ENCODE results near the gene DPP6. TPM values are rescaled to one million over a fixed set of nuclear protein-coding genes. Genes with fewer than 3 reads are reported as not detected.

Gene DPP6
- polyA plus RNA-seq, 2 of the 4 experiments (the other 2 are of a cell fraction) = not detected

DNA sequence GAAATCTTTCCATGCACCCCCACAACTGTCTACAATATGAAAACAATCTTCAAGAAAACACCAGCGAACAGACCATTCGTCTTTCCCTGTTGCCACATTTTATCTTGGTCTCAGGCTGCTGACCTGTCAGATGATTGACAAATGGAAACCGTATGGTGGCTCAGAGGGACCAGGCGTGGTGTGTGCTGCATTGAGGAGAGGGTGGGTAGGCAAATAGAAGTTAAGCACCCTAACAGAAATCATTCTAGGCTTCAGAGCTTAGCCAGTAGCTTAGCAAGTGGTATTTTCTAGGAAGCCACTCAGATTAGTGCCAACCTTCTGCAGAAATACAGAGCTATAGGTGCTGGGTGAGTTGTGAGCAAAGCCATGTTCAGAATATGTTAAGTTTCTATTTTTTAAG, 114.9 kb downstream of the DPP6 start (continued):
- TF ChIP-seq HOXA7 (CRISPR knock-in tag; IDR thresholded peaks at IDR 0.05) (no peak), CBX8 (IDR thresholded peaks at IDR 0.05) (no peak), RARB (CRISPR knock-in tag; IDR thresholded peaks at IDR 0.05) (no peak), ZSCAN20 (CRISPR knock-in tag; IDR thresholded peaks at IDR 0.05) (no peak), ZC3H11A (IDR thresholded peaks at IDR 0.05) (no peak)
- TF ChIP-seq, protein P1, sequence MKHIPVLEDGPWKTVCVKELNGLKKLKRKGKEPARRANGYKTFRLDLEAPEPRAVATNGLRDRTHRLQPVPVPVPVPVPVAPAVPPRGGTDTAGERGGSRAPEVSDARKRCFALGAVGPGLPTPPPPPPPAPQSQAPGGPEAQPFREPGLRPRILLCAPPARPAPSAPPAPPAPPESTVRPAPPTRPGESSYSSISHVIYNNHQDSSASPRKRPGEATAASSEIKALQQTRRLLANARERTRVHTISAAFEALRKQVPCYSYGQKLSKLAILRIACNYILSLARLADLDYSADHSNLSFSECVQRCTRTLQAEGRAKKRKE (CRISPR knock-in tag; IDR thresholded peaks at IDR 0.05; ENCODE audit: low read depth) = no peak
- TF ChIP-seq, protein P2, sequence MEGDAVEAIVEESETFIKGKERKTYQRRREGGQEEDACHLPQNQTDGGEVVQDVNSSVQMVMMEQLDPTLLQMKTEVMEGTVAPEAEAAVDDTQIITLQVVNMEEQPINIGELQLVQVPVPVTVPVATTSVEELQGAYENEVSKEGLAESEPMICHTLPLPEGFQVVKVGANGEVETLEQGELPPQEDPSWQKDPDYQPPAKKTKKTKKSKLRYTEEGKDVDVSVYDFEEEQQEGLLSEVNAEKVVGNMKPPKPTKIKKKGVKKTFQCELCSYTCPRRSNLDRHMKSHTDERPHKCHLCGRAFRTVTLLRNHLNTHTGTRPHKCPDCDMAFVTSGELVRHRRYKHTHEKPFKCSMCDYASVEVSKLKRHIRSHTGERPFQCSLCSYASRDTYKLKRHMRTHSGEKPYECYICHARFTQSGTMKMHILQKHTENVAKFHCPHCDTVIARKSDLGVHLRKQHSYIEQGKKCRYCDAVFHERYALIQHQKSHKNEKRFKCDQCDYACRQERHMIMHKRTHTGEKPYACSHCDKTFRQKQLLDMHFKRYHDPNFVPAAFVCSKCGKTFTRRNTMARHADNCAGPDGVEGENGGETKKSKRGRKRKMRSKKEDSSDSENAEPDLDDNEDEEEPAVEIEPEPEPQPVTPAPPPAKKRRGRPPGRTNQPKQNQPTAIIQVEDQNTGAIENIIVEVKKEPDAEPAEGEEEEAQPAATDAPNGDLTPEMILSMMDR (IDR thresholded peaks at IDR 0.05) = no peak

DNA sequence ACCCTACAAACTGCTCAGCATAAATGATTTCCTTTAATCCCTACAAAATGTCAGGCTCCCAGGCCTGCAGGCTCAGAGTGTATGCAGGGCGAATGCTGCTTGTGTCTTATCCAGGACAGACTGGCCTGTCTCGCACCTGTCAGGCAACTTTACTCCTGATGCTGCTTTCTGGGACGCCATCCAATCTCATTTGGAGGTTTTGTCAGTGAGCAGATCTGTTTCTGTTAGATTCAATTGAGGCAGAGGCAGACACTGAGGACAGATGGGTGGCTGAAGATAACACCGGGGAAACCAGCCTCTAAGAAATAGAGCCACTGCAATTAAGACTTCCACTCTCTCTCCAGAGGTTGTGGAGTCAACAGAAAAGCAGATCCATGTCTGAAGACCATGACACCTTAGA, 115.6 kb downstream of the DPP6 start:
- Histone ChIP-seq H3K4me3 (no peak overlapping the region), H3K9me3 (no peaks in the 10 kb centered on the region), H3K4me2 (no peak overlapping the region), H3K4me1 (no peaks in the 10 kb centered on the region), H3K27ac (no peak overlapping the region)
- WGBS (ENCODE audit: missing lambda C conversion rate) = 8% methylated on average over 4 of the region's 4 CpGs
- no peak for FAIRE-seq
- DNase-seq (ENCODE audit: low read depth in 1 of 2, low spot score in 1 of 2) = no peak
- POLR2A ChIA-PET = no interaction called here
- CTCF ChIA-PET = no interaction called here
- TF ChIP-seq ZSCAN20 (CRISPR knock-in tag; IDR thresholded peaks at IDR 0.05) (no peak), EHMT2 (IDR thresholded peaks at IDR 0.05; ENCODE audit: low read depth) (no peak), JUNB (IDR thresholded peaks at IDR 0.05) (no peak), RAD21 (conservative IDR thresholded peaks at IDR 0.05 in 1 of 2, IDR thresholded peaks at IDR 0.05 in 1 of 2) (no peak), ZNF302 (CRISPR knock-in tag; IDR thresholded peaks at IDR 0.05) (no peak), JUN (IDR thresholded peaks at IDR 0.05) (no peak), POLR2A (IDR thresholded peaks at IDR 0.05; ENCODE audit: low read length) (no peak), HOXB13 (CRISPR knock-in tag; IDR thresholded peaks at IDR 0.05; ENCODE audit: low read depth) (no peak), FOXS1 (CRISPR knock-in tag; IDR thresholded peaks at IDR 0.05) (no peak), TFCP2L1 (CRISPR knock-in tag; IDR thresholded peaks at IDR 0.05) (no peak), HDAC2 (IDR thresholded peaks at IDR 0.05) (no peak)
- TF ChIP-seq, protein P3, sequence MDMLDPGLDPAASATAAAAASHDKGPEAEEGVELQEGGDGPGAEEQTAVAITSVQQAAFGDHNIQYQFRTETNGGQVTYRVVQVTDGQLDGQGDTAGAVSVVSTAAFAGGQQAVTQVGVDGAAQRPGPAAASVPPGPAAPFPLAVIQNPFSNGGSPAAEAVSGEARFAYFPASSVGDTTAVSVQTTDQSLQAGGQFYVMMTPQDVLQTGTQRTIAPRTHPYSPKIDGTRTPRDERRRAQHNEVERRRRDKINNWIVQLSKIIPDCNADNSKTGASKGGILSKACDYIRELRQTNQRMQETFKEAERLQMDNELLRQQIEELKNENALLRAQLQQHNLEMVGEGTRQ (IDR thresholded peaks at IDR 0.05) = no peak
- TF ChIP-seq, protein P4, sequence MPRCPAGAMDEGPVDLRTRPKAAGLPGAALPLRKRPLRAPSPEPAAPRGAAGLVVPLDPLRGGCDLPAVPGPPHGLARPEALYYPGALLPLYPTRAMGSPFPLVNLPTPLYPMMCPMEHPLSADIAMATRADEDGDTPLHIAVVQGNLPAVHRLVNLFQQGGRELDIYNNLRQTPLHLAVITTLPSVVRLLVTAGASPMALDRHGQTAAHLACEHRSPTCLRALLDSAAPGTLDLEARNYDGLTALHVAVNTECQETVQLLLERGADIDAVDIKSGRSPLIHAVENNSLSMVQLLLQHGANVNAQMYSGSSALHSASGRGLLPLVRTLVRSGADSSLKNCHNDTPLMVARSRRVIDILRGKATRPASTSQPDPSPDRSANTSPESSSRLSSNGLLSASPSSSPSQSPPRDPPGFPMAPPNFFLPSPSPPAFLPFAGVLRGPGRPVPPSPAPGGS (IDR thresholded peaks at IDR 0.05) = no peak
- TF ChIP-seq, protein P5, sequence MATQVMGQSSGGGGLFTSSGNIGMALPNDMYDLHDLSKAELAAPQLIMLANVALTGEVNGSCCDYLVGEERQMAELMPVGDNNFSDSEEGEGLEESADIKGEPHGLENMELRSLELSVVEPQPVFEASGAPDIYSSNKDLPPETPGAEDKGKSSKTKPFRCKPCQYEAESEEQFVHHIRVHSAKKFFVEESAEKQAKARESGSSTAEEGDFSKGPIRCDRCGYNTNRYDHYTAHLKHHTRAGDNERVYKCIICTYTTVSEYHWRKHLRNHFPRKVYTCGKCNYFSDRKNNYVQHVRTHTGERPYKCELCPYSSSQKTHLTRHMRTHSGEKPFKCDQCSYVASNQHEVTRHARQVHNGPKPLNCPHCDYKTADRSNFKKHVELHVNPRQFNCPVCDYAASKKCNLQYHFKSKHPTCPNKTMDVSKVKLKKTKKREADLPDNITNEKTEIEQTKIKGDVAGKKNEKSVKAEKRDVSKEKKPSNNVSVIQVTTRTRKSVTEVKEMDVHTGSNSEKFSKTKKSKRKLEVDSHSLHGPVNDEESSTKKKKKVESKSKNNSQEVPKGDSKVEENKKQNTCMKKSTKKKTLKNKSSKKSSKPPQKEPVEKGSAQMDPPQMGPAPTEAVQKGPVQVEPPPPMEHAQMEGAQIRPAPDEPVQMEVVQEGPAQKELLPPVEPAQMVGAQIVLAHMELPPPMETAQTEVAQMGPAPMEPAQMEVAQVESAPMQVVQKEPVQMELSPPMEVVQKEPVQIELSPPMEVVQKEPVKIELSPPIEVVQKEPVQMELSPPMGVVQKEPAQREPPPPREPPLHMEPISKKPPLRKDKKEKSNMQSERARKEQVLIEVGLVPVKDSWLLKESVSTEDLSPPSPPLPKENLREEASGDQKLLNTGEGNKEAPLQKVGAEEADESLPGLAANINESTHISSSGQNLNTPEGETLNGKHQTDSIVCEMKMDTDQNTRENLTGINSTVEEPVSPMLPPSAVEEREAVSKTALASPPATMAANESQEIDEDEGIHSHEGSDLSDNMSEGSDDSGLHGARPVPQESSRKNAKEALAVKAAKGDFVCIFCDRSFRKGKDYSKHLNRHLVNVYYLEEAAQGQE (IDR thresholded peaks at IDR 0.05) = no peak
- TF ChIP-seq, protein P1 (CRISPR knock-in tag; IDR thresholded peaks at IDR 0.05; ENCODE audit: low read depth) = no peak
- no peak for ATAC-seq
